Liver (tissue), 9 donors: Measurements from ENCODE around the gene SUCLG2. TPM values are rescaled to one million over a fixed set of nuclear protein-coding genes. Genes with fewer than 3 reads are reported as not detected.

ENCODE experiments used
- DNase-seq: peaks from one replicate; pipeline ENCODE4 v3.0.0-alpha.2; 2017; ENCODE audit warnings: low spot score
- H3K27ac ChIP-seq, 2 donors: one replicate each; pipeline ENCODE4 v1.7.0; 2013; ENCODE audit warnings: inconsistent platforms in 2 of 2, low read length in 2 of 2, control low read depth in 1 of 2, low read depth in 1 of 2, mild to moderate bottlenecking in 1 of 2
- H3K27me3 ChIP-seq, 4 donors: one replicate each; pipeline versions ENCODE4 v1.6.1 to v1.7.0; 2013; ENCODE audit warnings: low read length in 3 of 4, inconsistent platforms in 1 of 4, mild to moderate bottlenecking in 1 of 4, moderate library complexity in 1 of 4; ENCODE audit not compliant: control insufficient read depth in 4 of 4, insufficient read depth in 4 of 4
- H3K36me3 ChIP-seq, 4 donors: one replicate each; pipeline versions ENCODE4 v1.6.1 to v1.7.0; 2013; ENCODE audit warnings: low read length in 3 of 4, mild to moderate bottlenecking in 3 of 4, low read depth in 1 of 4, moderate library complexity in 1 of 4; ENCODE audit not compliant: control insufficient read depth in 4 of 4, insufficient read depth in 3 of 4
- H3K4me1 ChIP-seq, 4 donors: one replicate each; pipeline versions ENCODE4 v1.6.1 to v1.7.0; 2013; ENCODE audit warnings: low read length in 3 of 4, mild to moderate bottlenecking in 3 of 4, moderate library complexity in 1 of 4; ENCODE audit not compliant: control insufficient read depth in 4 of 4, insufficient read depth in 4 of 4
- H3K4me3 ChIP-seq, 3 donors: one replicate each; pipeline versions ENCODE4 v1.6.1 to v1.7.0; 2013; ENCODE audit warnings: low read length in 3 of 3, control low read depth in 1 of 3, low read depth in 1 of 3, mild to moderate bottlenecking in 1 of 3
- H3K9ac ChIP-seq, 2 donors: one replicate each; pipeline ENCODE4 v1.7.0; 2013; ENCODE audit warnings: low read length in 2 of 2, mild to moderate bottlenecking in 2 of 2, moderate library complexity in 2 of 2, control low read depth in 1 of 2, low read depth in 1 of 2
- H3K9me3 ChIP-seq, 4 donors: one replicate each; pipeline versions ENCODE4 v1.6.1 to v1.7.0; 2013; ENCODE audit warnings: low read length in 3 of 4; ENCODE audit not compliant: control insufficient read depth in 4 of 4
- ATF3 ChIP-seq: IDR thresholded peaks from 2 replicates; pipeline ENCODE4 v1.6.1; 2016; ENCODE audit warnings: antibody characterized with exemption
- CTCF ChIP-seq: fragments of 150-350 bp; IDR thresholded peaks from 2 replicates; pipeline ENCODE4 v1.5.1; 2017; ENCODE audit warnings: improper control_type of control experiment, low read depth, low read length; ENCODE audit not compliant: missing input control
- EGR1 ChIP-seq, 2 donors: IDR thresholded peaks; 2 replicates each; pipeline ENCODE4 v1.6.1; 2016 to 2018; ENCODE audit warnings: antibody characterized with exemption in 2 of 2, low read depth in 2 of 2
- FOXA1 ChIP-seq: IDR thresholded peaks from 2 replicates; pipeline ENCODE4 v1.6.1; 2016; ENCODE audit warnings: antibody characterized with exemption
- FOXA2 ChIP-seq: IDR thresholded peaks from 2 replicates; pipeline ENCODE4 v1.6.1; 2016; ENCODE audit warnings: antibody characterized with exemption
- GABPA ChIP-seq, 2 donors: IDR thresholded peaks in 1 of 2; conservative IDR thresholded peaks in 1 of 2; 2 replicates each; pipeline ENCODE4 v1.6.1; 2016; ENCODE audit warnings: antibody characterized with exemption in 2 of 2, mild to moderate bottlenecking in 1 of 2, moderate library complexity in 1 of 2
- HNF4A ChIP-seq, 2 donors: conservative IDR thresholded peaks; 2 replicates each; pipeline ENCODE4 v1.6.1; 2016; ENCODE audit warnings: antibody characterized with exemption in 2 of 2, mild to moderate bottlenecking in 2 of 2
- HNF4G ChIP-seq: IDR thresholded peaks from 2 replicates; pipeline ENCODE4 v1.6.1; 2016; ENCODE audit warnings: antibody characterized with exemption
- JUND ChIP-seq, 2 donors: IDR thresholded peaks; 2 replicates each; pipeline ENCODE4 v1.6.1; 2016; ENCODE audit warnings: antibody characterized with exemption in 2 of 2
- NR2F2 ChIP-seq: IDR thresholded peaks from 2 replicates; pipeline ENCODE4 v1.6.1; 2016; ENCODE audit warnings: antibody characterized with exemption
- RAD21 ChIP-seq, 2 donors: IDR thresholded peaks; 2 replicates each; pipeline ENCODE4 v1.6.1; 2016; ENCODE audit warnings: antibody characterized with exemption in 2 of 2, mild to moderate bottlenecking in 2 of 2
- RXRA ChIP-seq, 2 donors: IDR thresholded peaks; 2 replicates each; pipeline ENCODE4 v1.6.1; 2017 to 2018; ENCODE audit warnings: antibody characterized with exemption in 2 of 2, mild to moderate bottlenecking in 1 of 2
- SP1 ChIP-seq: IDR thresholded peaks from 2 replicates; pipeline ENCODE4 v1.6.1; 2018; ENCODE audit warnings: antibody characterized with exemption, mild to moderate bottlenecking
- TAF1 ChIP-seq: conservative IDR thresholded peaks from 2 replicates; pipeline ENCODE4 v1.6.1; 2016; ENCODE audit warnings: antibody characterized with exemption, mild to moderate bottlenecking
- YY1 ChIP-seq: IDR thresholded peaks from 2 replicates; pipeline ENCODE4 v1.6.1; 2016; ENCODE audit warnings: antibody characterized with exemption, mild to moderate bottlenecking
- ZBTB33 ChIP-seq: IDR thresholded peaks from 2 replicates; pipeline ENCODE4 v1.6.1; 2016; ENCODE audit warnings: antibody characterized with exemption
- WGBS: extraction: QIAGEN DNeasy Blood & Tissue Kit; methylation state at CpG from one replicate; pipeline ENCODE4 v1.1.7; 2013; 5-methylcytosine and 5-hydroxymethylcytosine counted together
- polyA plus RNA-seq, 2 donors: library from polyadenylated mRNA; stranded (reverse) in 1 of 2; unstranded in 1 of 2; fragments of 200-250 nt in 1 of 2; fragments of >200 nt in 1 of 2; fragmentation: Nextera tagmentation in 1 of 2; extraction: Ambion mirVana in 1 of 2; gene quantifications; one replicate each; pipeline versions ENCODE4 v1.2.1 to v1.2.3, GENCODE V29; 2013 to 2015
- total RNA-seq, 2 donors: library from RNA; depleted of rRNA; stranded (reverse); fragments of >200 nt; gene quantifications; one replicate each; pipeline ENCODE4 v1.2.3, GENCODE V29; 2014
- TF ChIP-seq, protein P1 (sequence below): IDR thresholded peaks from 2 replicates; pipeline ENCODE4 v1.6.1; 2016; ENCODE audit warnings: antibody characterized with exemption, mild to moderate bottlenecking
- TF ChIP-seq, protein P2 (sequence below): IDR thresholded peaks from 2 replicates; pipeline ENCODE4 v1.6.1; 2016; ENCODE audit warnings: antibody characterized with exemption
- donor health status: healthy.
- donor health status: healthy.
- donor health status: healthy.
- donor health status: healthy.
- donor health status: healthy.

SUCLG2 gene
- total and polyA plus RNA-seq, 4 donors, result 45.3 to 114 (median 92.8) TPM

- no peak for TF ChIP-seq ZBTB33
- no peak for TF ChIP-seq JUND (IDR thresholded peaks at IDR 0.05)
Measured at GRCh38 chr3:67624687-67625086, 29.7 kb downstream of the SUCLG2 start (continued).

GRCh38 chr3:67624078-67624477 lies 30.3 kb downstream of the SUCLG2 start:
- WGBS, result 70% methylated on average over 3 of the region's 3 CpGs
- Histone ChIP-seq H3K27ac (no peak overlapping the region), H3K4me1 (peaks cover 0 to 12% (median 2%) of the 10 kb centered on the region in 4 donors), H3K4me3 (no peak overlapping the region), H3K9me3 (no peaks in the 10 kb centered on the region), H3K36me3 (no peaks in the 10 kb centered on the region), H3K9ac (no peak overlapping the region), H3K27me3 (no peaks in the 10 kb centered on the region)
- DNase-seq, result no peak
- TF ChIP-seq FOXA2, result no peak
- TF ChIP-seq EGR1 (IDR thresholded peaks at IDR 0.05; ENCODE audit: low read depth in 2 of 2), result no peak
- TF ChIP-seq ZBTB33, result no peak
- TF ChIP-seq RAD21 (IDR thresholded peaks at IDR 0.05), result no peak
- TF ChIP-seq ATF3, result no peak
- TF ChIP-seq RXRA (IDR thresholded peaks at IDR 0.05), result no peak
- peak; percentile 11 to 17 for TF ChIP-seq HNF4A (conservative IDR thresholded peaks at IDR 0.05)

DNA sequence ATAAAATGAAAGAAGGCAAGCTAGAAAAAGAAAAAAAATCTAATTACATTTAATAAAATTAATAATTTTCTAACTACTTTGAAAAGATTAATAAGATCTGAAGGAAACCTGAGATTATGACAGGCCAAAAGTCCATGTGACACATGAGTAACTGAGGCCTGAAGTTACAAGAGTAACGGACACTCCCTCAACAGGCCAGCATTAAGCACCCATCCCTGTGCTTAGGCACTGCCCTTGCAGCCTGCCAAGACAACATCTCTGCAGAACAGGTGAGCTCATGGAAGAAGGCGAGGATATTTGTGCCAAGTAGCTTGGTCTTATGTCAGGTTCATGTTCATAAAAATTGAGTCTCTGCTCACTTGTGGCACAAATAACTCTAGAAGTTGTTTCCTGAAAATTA lies 31.8 kb downstream of the SUCLG2 start:
- no peaks in the 10 kb centered on the region for H3K36me3 ChIP-seq
- H3K4me1 ChIP-seq, result peaks cover 0 to 12% (median 2%) of the 10 kb centered on the region in 4 donors
- H3K4me3 ChIP-seq, result no peak overlapping the region
- WGBS, result 98% methylated on average over 2 of the region's 2 CpGs
- no peaks in the 10 kb centered on the region for H3K9me3 ChIP-seq
- DNase-seq, result no peak
- H3K27ac ChIP-seq, result no peak overlapping the region
- TF ChIP-seq FOXA1 (no peak), EGR1 (IDR thresholded peaks at IDR 0.05; ENCODE audit: low read depth in 2 of 2) (no peak), TAF1 (no peak), SP1 (no peak), NR2F2 (no peak), RAD21 (IDR thresholded peaks at IDR 0.05) (no peak), ZBTB33 (no peak), JUND (IDR thresholded peaks at IDR 0.05) (no peak), HNF4A (conservative IDR thresholded peaks at IDR 0.05) (no peak), YY1 (no peak), GABPA (IDR thresholded peaks at IDR 0.05 in 1 of 2, conservative IDR thresholded peaks at IDR 0.05 in 1 of 2) (no peak), HNF4G (no peak), CTCF (no peak), RXRA (IDR thresholded peaks at IDR 0.05) (no peak), FOXA2 (no peak), ATF3 (no peak)
- TF ChIP-seq, protein P1, sequence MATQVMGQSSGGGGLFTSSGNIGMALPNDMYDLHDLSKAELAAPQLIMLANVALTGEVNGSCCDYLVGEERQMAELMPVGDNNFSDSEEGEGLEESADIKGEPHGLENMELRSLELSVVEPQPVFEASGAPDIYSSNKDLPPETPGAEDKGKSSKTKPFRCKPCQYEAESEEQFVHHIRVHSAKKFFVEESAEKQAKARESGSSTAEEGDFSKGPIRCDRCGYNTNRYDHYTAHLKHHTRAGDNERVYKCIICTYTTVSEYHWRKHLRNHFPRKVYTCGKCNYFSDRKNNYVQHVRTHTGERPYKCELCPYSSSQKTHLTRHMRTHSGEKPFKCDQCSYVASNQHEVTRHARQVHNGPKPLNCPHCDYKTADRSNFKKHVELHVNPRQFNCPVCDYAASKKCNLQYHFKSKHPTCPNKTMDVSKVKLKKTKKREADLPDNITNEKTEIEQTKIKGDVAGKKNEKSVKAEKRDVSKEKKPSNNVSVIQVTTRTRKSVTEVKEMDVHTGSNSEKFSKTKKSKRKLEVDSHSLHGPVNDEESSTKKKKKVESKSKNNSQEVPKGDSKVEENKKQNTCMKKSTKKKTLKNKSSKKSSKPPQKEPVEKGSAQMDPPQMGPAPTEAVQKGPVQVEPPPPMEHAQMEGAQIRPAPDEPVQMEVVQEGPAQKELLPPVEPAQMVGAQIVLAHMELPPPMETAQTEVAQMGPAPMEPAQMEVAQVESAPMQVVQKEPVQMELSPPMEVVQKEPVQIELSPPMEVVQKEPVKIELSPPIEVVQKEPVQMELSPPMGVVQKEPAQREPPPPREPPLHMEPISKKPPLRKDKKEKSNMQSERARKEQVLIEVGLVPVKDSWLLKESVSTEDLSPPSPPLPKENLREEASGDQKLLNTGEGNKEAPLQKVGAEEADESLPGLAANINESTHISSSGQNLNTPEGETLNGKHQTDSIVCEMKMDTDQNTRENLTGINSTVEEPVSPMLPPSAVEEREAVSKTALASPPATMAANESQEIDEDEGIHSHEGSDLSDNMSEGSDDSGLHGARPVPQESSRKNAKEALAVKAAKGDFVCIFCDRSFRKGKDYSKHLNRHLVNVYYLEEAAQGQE, result no peak
- TF ChIP-seq, protein P2, sequence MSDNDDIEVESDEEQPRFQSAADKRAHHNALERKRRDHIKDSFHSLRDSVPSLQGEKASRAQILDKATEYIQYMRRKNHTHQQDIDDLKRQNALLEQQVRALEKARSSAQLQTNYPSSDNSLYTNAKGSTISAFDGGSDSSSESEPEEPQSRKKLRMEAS, result no peak
- H3K27me3 ChIP-seq, result no peaks in the 10 kb centered on the region
- H3K9ac ChIP-seq, result no peak overlapping the region
